GM21717 (cell line): Measurements from ENCODE around the gene PUDP.
A peak's percentile ranks its signal among the peaks of the same experiment; 100 is the strongest.
"Not testable (repeated sequence)": the region's sequence is repeated elsewhere in the genome, so short reads cannot be mapped to it uniquely, and the experiment has no call there.

ENCODE experiments used
- ATAC-seq: cut with Tn5 transposase; IDR thresholded peaks from one replicate; pipeline ENCODE4 v1.9.1; 2021; ENCODE audit warnings: mild to moderate bottlenecking, moderate library complexity; ENCODE audit not compliant: unreplicated experiment

PUDP gene

GRCh38 chrX:7110821-7111276 is 37.1 kb downstream of the PUDP start:
- ATAC-seq = peak; percentile 51

DNA sequence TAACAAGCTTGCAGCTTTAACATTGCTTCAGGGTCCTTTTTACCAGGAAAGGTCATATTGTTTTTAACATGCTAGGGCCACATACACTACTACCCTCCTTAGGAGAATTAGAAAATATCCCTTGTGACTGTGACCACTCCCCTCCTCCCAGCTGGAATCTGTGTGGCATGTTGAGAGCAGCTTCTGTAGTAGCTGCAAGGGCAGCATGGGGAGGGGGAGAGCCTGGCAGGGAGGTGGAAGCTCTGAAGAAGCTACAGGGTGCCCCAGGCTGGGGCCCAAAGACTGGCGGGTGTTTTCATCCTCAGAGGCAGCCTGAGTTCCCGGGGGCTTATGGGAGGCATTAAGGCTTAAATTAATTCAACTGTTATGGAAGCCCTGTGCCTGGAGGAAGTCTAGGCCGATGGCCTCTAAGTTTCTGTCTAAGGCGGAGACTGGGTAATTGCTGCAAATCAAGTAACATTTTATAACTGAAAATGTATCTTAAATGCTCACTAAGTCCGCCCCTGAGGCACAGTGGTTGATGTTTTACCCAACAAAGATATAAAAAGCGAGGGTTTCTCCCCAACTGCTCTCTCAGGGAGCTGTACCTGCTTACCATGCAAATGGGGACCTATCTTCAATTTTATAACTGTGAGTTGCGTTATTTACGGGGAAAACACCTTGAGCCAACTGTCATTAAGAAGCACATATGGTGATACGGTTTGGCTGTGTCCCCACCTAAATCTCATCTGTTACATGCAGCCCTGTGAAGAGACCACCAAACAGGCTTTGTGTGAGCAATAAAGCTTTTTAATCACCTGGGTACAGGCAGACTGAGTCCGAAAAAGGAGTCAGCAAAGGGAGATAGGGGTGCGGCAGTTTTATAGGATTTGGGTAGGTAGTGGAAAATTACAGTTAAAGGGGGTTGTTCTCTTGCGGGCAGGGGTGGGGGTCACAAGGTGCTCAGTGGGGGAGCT is 37.8 kb downstream of the PUDP start:
- peak; percentile 72 for ATAC-seq

DNA sequence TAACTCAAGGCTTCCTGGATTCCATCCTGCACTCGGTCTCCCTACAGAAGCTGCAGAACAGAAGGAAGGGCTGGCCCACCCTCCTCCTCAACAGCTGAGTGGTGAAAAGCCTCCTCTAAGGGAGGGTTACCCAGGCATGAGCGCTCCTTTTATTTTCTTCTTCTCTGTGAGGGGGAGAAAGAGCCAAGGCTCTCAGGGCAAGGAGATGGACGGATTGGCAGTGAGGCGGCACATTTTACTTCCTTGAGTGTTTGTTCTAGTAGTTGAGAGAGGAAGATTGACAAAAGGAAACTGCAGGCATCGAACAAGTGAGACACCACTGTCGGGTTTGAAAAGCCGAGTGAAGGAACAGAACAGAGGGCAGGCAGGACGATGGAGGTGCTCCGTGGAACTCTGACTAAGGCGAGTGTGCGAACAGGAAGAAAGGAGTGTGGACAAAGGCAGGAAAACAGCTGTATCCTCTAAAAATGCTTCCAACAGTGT is 38.9 kb downstream of the PUDP start:
- no peak for ATAC-seq

DNA sequence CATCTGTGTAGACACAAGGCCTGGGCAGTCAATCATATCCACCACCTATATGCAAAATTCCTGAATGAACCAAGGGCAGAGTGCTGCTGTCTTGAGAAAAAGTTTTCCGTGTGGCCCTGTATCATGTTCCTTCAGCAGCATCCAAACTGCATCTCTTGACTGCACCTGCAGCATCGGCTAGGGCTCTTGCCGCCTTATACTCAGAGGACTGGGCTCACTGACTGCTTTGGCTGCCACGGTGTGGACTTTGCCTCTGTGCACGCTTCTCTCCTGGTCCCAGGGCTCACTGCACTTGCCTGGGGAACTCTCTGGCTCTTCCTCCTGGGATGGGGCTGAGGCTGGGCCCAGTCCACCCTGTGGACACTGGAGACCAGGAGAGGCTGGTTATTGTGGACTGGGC is 39.9 kb downstream of the PUDP start:
- no peak for ATAC-seq

GRCh38 chrX:7106649-7107048 is 41.3 kb downstream of the PUDP start:
- ATAC-seq = no peak

- no peak for ATAC-seq
These were observed 45.8 kb downstream of the PUDP start for GRCh38 chrX:7102119-7102518.

DNA sequence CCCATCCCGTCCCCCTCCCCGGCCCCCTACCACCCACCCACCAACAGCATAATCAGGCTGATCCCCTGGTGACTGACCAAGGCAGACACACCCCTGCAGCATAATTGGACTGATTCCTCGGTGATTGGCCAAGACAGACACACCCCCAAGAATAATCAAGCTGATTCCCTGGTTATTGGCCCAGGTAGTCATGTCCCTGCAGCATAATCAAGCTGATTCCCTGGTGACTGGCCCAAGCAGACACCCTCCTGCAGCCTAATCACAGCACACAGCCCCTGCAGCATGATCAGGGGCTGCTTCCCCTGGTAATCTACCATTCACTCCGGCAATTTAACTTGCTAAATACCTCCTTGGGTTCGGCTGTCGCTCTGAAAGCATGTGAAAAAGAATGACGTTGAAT is 47.9 kb downstream of the PUDP start:
- no peak for ATAC-seq

- not testable (repeated sequence) for ATAC-seq
These were observed 52.3 kb downstream of the PUDP start for GRCh38 chrX:7095657-7096056.

GRCh38 chrX:7093305-7093704 is 54.6 kb downstream of the PUDP start:
- no peak for ATAC-seq

GRCh38 chrX:7092543-7092942 is 55.4 kb downstream of the PUDP start:
- ATAC-seq = no peak

DNA sequence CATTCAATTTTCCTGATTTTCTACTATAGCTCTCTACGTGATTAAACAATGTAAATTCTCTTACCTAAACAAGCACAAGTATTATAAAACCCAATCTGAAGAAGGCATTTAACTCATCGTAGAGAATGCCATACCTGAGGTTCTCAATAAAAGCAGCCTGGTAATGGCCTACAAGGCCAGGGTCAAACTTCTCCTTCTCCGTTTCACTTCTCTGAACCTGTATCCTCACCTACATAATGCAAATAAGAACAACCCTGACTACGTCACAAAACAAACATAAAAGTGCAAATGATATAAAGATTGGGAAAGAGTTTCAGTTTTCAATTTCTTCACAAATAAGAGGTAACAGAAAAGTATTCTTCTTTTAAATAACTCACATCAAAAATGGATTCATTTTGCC is 56.0 kb downstream of the PUDP start:
- ATAC-seq = no peak

DNA sequence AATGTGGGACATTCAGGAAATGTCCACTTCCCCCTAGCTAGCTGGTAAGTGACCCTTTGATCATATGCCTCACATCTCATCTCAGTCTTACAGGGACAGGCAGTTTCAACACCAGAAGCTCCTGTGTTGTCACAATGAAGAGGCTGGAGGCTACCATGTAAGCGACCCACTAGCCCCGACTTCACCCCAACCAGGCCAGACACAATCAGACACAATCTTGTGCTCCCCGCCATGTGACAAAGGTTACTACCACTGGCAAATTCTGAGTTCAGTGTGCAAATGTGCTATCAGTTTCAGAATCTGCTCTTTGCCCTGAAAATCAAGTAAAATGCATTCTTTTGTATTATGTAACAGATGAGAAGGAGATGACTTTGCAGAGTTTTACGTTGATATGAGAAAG is 57.3 kb downstream of the PUDP start:
- ATAC-seq = no peak

GRCh38 chrX:7088968-7089615 is 58.9 kb downstream of the PUDP start:
- ATAC-seq = peak; percentile 31

- ATAC-seq = peak; percentile 25
These were observed 61.6 kb downstream of the PUDP start for GRCh38 chrX:7086384-7086783.

- no peak for ATAC-seq
These were observed 62.1 kb downstream of the PUDP start for GRCh38 chrX:7085879-7086278.

GRCh38 chrX:7084841-7085240 is 63.1 kb downstream of the PUDP start:
- ATAC-seq = no peak

GRCh38 chrX:7083468-7084396 is 64.2 kb downstream of the PUDP start:
- ATAC-seq = peak; percentile 87

GRCh38 chrX:7083021-7083420 is 64.9 kb downstream of the PUDP start:
- ATAC-seq = no peak

GRCh38 chrX:7082556-7082955 is 65.4 kb downstream of the PUDP start:
- no peak for ATAC-seq

DNA sequence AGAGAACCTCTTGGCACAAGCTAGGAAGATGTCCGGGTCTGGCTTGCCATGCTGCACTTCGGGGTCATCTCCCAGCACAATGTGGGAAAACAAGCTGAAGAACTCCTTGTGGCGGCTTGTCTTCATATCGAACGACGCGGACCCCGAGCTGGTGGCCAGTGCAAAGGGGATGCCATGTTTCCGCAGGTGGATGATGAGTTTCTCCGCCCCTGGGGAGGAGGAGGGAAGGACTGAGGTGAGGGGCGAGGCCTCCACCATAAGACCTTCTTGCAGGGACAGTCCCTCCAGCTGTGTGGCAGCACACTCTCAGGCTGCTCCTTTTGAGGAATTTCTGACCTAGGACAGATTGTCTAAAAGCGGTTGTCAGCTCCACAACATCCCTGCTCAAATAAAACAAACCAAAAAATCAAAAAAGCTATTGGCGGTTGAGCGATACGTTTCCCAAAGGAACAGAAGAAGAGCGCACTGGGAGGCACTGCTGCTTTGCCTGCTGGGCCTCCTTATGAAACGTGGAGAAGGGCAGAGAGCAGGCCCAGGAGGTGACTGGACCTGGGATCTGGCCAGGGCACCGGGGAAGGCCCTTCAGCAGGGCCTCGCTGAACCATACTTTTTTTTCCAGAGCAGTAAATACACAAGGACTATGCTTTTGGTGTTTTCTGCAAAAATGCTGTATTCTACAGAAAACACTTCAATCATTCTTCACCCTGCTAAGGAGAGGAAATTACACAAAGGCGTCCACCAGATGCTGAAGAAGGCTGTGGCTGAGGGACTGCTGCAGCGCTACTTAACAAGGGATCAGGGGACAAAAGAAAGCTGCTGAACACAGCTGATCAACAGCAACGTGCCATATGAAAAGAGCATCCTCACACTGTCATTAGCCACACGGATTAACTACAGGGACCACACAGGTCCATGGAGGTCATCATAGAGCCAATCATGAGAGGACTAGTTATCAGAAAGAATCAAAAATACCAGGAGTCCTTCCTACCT is 70.4 kb downstream of the PUDP start:
- no peak for ATAC-seq
